ENCODE data around the gene BEX2.

DNA sequence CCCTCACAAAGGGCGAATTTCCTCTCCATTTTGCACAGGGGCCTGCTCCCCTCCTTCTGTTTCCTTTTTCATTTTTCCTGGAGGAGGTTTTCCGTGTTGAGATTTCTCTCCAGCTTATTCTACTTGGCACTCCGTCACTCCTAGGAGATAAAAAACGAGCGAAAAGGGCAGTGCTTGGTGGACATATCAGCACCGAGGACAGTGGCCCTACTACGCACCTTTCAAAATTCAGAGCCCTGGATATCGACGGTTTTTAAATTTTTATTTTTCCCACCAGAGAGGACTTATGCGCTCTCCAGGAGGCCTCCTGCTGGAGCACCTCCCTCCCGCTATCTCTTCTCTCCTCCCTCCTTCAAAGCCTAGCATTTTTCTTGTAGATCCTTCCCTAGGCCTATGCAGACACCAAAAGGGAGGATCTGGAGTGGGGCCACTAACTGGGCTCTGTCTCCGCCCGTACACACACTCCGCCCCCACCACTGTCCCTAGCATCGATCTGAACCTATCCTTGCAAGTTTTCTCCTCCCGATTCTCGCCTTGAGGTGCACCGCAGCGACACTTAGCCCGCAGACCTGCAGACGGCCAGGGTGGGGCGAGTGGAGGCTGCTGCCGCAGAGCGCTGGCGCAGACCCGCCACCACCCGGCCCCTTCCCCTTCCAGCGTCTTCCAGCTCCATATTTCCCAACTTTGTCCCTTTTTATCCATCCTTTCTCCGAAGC, 37.0 kb upstream of the BEX2 start:
- TF ChIP-seq EZH2phosphoT487 (IDR thresholded peaks at IDR 0.05) = no peak
- TF ChIP-seq, protein P1, sequence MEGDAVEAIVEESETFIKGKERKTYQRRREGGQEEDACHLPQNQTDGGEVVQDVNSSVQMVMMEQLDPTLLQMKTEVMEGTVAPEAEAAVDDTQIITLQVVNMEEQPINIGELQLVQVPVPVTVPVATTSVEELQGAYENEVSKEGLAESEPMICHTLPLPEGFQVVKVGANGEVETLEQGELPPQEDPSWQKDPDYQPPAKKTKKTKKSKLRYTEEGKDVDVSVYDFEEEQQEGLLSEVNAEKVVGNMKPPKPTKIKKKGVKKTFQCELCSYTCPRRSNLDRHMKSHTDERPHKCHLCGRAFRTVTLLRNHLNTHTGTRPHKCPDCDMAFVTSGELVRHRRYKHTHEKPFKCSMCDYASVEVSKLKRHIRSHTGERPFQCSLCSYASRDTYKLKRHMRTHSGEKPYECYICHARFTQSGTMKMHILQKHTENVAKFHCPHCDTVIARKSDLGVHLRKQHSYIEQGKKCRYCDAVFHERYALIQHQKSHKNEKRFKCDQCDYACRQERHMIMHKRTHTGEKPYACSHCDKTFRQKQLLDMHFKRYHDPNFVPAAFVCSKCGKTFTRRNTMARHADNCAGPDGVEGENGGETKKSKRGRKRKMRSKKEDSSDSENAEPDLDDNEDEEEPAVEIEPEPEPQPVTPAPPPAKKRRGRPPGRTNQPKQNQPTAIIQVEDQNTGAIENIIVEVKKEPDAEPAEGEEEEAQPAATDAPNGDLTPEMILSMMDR (IDR thresholded peaks at IDR 0.05) = no peak

Data from neural progenitor cell (in vitro differentiated cells).